HG03460 (cell line): ENCODE results near the gene TMEM86B.
"Not testable (repeated sequence)": the region's sequence is repeated elsewhere in the genome, so short reads cannot be mapped to it uniquely, and the experiment has no call there.

Experiments used
- ATAC-seq: cut with Tn5 transposase; IDR thresholded peaks from one replicate; pipeline ENCODE4 v1.9.1; 2021; ENCODE audit not compliant: unreplicated experiment

TMEM86B gene

GRCh38 chr19:55223291-55224037, 5.1 kb downstream of the TMEM86B start:
- no peak for ATAC-seq

GRCh38 chr19:55220525-55220924, 8.0 kb downstream of the TMEM86B start:
- ATAC-seq: no peak

- no peak for ATAC-seq
Observed at GRCh38 chr19:55216461-55217198, 11.9 kb downstream of the TMEM86B start.

GRCh38 chr19:55213547-55213946, 15.0 kb downstream of the TMEM86B start:
- no peak for ATAC-seq

- ATAC-seq: no peak
Observed at GRCh38 chr19:55212447-55212846, 16.1 kb downstream of the TMEM86B start.

- no peak for ATAC-seq
Observed at GRCh38 chr19:55209693-55210472, 18.7 kb downstream of the TMEM86B start.

GRCh38 chr19:55208880-55209692, 19.5 kb downstream of the TMEM86B start, which contains the start of gene PTPRH:
Gene PTPRH, minus strand, starts transcription at chr19:55209501. Its CDS starts 68 bp downstream, at chr19:55209433.
- no peak for ATAC-seq

- ATAC-seq: no peak
Observed at GRCh38 chr19:55206664-55207500, 21.7 kb downstream of the TMEM86B start.

GRCh38 chr19:55202199-55202598, 26.4 kb downstream of the TMEM86B start:
- ATAC-seq: not testable (repeated sequence)

GRCh38 chr19:55199620-55200204, 28.9 kb downstream of the TMEM86B start:
- ATAC-seq: no peak

GRCh38 chr19:55198651-55199050, 29.9 kb downstream of the TMEM86B start:
- ATAC-seq: no peak

- ATAC-seq: no peak
Observed at GRCh38 chr19:55197528-55197927, 31.0 kb downstream of the TMEM86B start.

- no peak for ATAC-seq
Observed at GRCh38 chr19:55196803-55197202, 31.8 kb downstream of the TMEM86B start.

GRCh38 chr19:55193481-55193880, 35.1 kb downstream of the TMEM86B start:
- no peak for ATAC-seq

GRCh38 chr19:55189403-55189835, 39.1 kb downstream of the TMEM86B start:
- ATAC-seq: no peak

- no peak for ATAC-seq
Observed at GRCh38 chr19:55188625-55189024, 39.9 kb downstream of the TMEM86B start.

- no peak for ATAC-seq
Observed at GRCh38 chr19:55186080-55186479, 42.5 kb downstream of the TMEM86B start.

- no peak for ATAC-seq
Observed at GRCh38 chr19:55181740-55182139, 46.8 kb downstream of the TMEM86B start.
